ENCODE measurements around the gene LRRC15.
A peak's percentile ranks its signal among the peaks of the same experiment; 100 is the strongest.

LRRC15 gene

GRCh38 chr3:194360568-194360967 lies 9.0 kb downstream of the LRRC15 start:
- no peak for DNase-seq

GRCh38 chr3:194357681-194358080 lies 11.9 kb downstream of the LRRC15 start:
- DNase-seq: no peak

- no peak for DNase-seq
These were observed 14.2 kb downstream of the LRRC15 start for GRCh38 chr3:194355379-194355778.

GRCh38 chr3:194354315-194354714 lies 15.2 kb downstream of the LRRC15 start:
- no peak for DNase-seq

- no peak for DNase-seq
These were observed 16.8 kb downstream of the LRRC15 start for GRCh38 chr3:194352667-194353246.

GRCh38 chr3:194351952-194352536 lies 17.5 kb downstream of the LRRC15 start:
- no peak for DNase-seq

- DNase-seq: no peak
These were observed 18.4 kb downstream of the LRRC15 start, which contains the start of gene CPN2 for GRCh38 chr3:194351080-194351672. CPN2 (minus strand) TSS chr3:194351328; CDS start chr3:194342702, 8,626 bp downstream.

GRCh38 chr3:194350726-194351071 lies 18.8 kb downstream of the LRRC15 start:
- no peak for DNase-seq

- DNase-seq: no peak
These were observed 21.2 kb downstream of the LRRC15 start for GRCh38 chr3:194348354-194348753.

- no peak for DNase-seq
These were observed 22.9 kb downstream of the LRRC15 start for GRCh38 chr3:194346621-194347020.

- no peak for DNase-seq
These were observed 23.5 kb downstream of the LRRC15 start for GRCh38 chr3:194346035-194346434.

GRCh38 chr3:194344012-194344411 lies 25.5 kb downstream of the LRRC15 start:
- DNase-seq: peak; percentile 81

- no peak for DNase-seq
These were observed 26.0 kb downstream of the LRRC15 start for GRCh38 chr3:194343561-194343893.

- DNase-seq: no peak
These were observed 26.5 kb downstream of the LRRC15 start for GRCh38 chr3:194342861-194343560.

GRCh38 chr3:194340757-194341400 lies 28.7 kb downstream of the LRRC15 start:
- no peak for DNase-seq

GRCh38 chr3:194339840-194340239 lies 29.7 kb downstream of the LRRC15 start:
- no peak for DNase-seq

GRCh38 chr3:194339356-194339755 lies 30.2 kb downstream of the LRRC15 start:
- no peak for DNase-seq

GRCh38 chr3:194337965-194338753 lies 31.4 kb downstream of the LRRC15 start:
- no peak for DNase-seq

- DNase-seq: no peak
These were observed 32.8 kb downstream of the LRRC15 start for GRCh38 chr3:194336601-194337355.

GRCh38 chr3:194333981-194334320 lies 35.6 kb downstream of the LRRC15 start:
- DNase-seq: no peak

- DNase-seq: peak; percentile 89
These were observed 36.1 kb downstream of the LRRC15 start for GRCh38 chr3:194333212-194333980.

All from CD4-positive, alpha-beta T cell treated with Interleukin-6 for 4 hours (primary cell).